K562 (cell line): ENCODE results near the gene HDAC6. TPM values are rescaled to one million over a fixed set of nuclear protein-coding genes. Genes with fewer than 3 reads are reported as not detected.
A peak's percentile ranks its signal among the peaks of the same experiment; 100 is the strongest.

Source experiments
- ARID1B ChIP-seq: fragments of 450-650 bp; IDR thresholded peaks from 2 replicates; pipeline ENCODE4 v1.6.1; 2016; ENCODE audit warnings: antibody characterized with exemption, mild to moderate bottlenecking, inconsistent platforms
- ATF3 ChIP-seq, 2 experiments: fragments of 450-650 bp in 1 of 2; sonication (generic) in 1 of 2; formaldehyde crosslinking in 1 of 2; IDR thresholded peaks in 1 of 2; conservative IDR thresholded peaks in 1 of 2; 2 replicates each; pipeline versions ENCODE4 v1.6.1 to v1.8.1; 2016 to 2023; ENCODE audit warnings: mild to moderate bottlenecking in 2 of 2, moderate library complexity in 2 of 2, inconsistent platforms in 1 of 2, missing genetic modification reagents in 1 of 2
- CBX5 ChIP-seq: IDR thresholded peaks from 2 replicates; pipeline ENCODE4 v1.6.1; 2014; ENCODE audit warnings: low read depth, borderline replicate concordance
- LARP7 ChIP-seq: fragments of 450-650 bp; IDR thresholded peaks from 2 replicates; pipeline ENCODE4 v1.6.1; 2016
- NKRF ChIP-seq: fragments of 450-650 bp; IDR thresholded peaks from 2 replicates; pipeline ENCODE4 v1.6.1; 2016; ENCODE audit warnings: borderline replicate concordance
- PATZ1 ChIP-seq: fragments of 250-450 bp; sonication (Bioruptor Pico); IDR thresholded peaks from 2 replicates; pipeline ENCODE4 v1.5.0; 2020; ENCODE audit warnings: mild to moderate bottlenecking, borderline replicate concordance
- SMAD4 ChIP-seq: fragments of 250-450 bp; sonication (Bioruptor Pico); conservative IDR thresholded peaks from 2 replicates; pipeline ENCODE4 v1.8.0; 2021; ENCODE audit warnings: inconsistent platforms, mild to moderate bottlenecking, moderate library complexity
- SPI1 ChIP-seq: IDR thresholded peaks from 2 replicates; pipeline ENCODE4 v1.6.1; 2011; ENCODE audit warnings: low read depth, low read length, control low read depth, borderline replicate concordance
- ZBTB26 ChIP-seq: fragments of 450-650 bp; formaldehyde crosslinking; IDR thresholded peaks from 2 replicates; pipeline ENCODE4 v1.4.0; 2022; ENCODE audit warnings: missing genetic modification characterization
- ZNF740 ChIP-seq, 3 experiments: fragments of 200-800 bp in 1 of 3; sonication (Bioruptor generic) in 1 of 3; sonication (generic) in 1 of 3; formaldehyde crosslinking in 1 of 3; IDR thresholded peaks; 2 replicates each; pipeline versions ENCODE4 v1.6.1 to v1.8.0; 2016 to 2022; ENCODE audit warnings: mild to moderate bottlenecking in 2 of 3, missing compliant biosample characterization in 2 of 3, missing genetic modification characterization in 2 of 3, missing genetic modification reagents in 1 of 3
- polyA plus RNA-seq, 8 experiments: library from polyadenylated mRNA; depleted of rRNA in 4 of 8; stranded (reverse) in 5 of 8; unstranded in 3 of 8; fragments of >200 nt; fragmentation: Nextera tagmentation in 2 of 8; fragmentation: Illumina TruSeq in 1 of 8; extraction: Ambion mirVana in 2 of 8; extraction: Trizol in 1 of 8; gene quantifications; 2 replicates each; pipeline versions ENCODE4 v1.2.1 to v1.2.3, GENCODE V29; 2011 to 2014; ENCODE audit warnings: inconsistent platforms in 1 of 8, missing spikeins in 1 of 8
- total RNA-seq, 7 experiments: library from RNA; depleted of rRNA in 6 of 7; stranded (reverse); fragments of >200 nt in 6 of 7; fragmentation: Illumina TruSeq in 2 of 7; extraction: Trizol in 2 of 7; gene quantifications; 2 replicates each; pipeline versions ENCODE4 v1.2.1 to v1.2.3, GENCODE V29; 2011 to 2021; ENCODE audit warnings: low replicate concordance in 1 of 7

Gene HDAC6
- total and polyA plus RNA-seq, 9 of the 15 experiments (the other 6 are each of a cell fraction or from before 2014, with no cell fraction given), result 29.9 to 101 (median 71.2) TPM

GRCh38 chrX:48789366-48790220 is 12.3 kb upstream of the HDAC6 start (continued):
- peak; percentile 34; the same call in 1 of the 2 replicates for TF ChIP-seq PATZ1
- no peak for TF ChIP-seq CBX5
- peak; percentile 77 for TF ChIP-seq SMAD4 (CRISPR knock-in tag)
- TF ChIP-seq SPI1, result peak; percentile 89
- 0 out of 2 replicates have a peak, but pooled peaks have one; percentile 29 for TF ChIP-seq ARID1B
- TF ChIP-seq ZBTB26 (CRISPR knock-in tag), result 0 out of 2 replicates have a peak, but pooled peaks have one; percentile 15
- no peak for TF ChIP-seq ATF3 (IDR thresholded peaks at IDR 0.05)
- no peak for TF ChIP-seq ATF3 (CRISPR knock-in tag; conservative IDR thresholded peaks at IDR 0.05)
- TF ChIP-seq LARP7, result peak; percentile 28; the same call in 1 of the 2 replicates
- peak; percentile 61; the same call in 1 of the 2 replicates for TF ChIP-seq ZNF740 (CRISPR knock-in tag; IDR thresholded peaks at IDR 0.05)
- peak in 1 of 2 experiments; percentile 58; a peak in 1 of 4 replicates for TF ChIP-seq ZNF740 (tag; IDR thresholded peaks at IDR 0.05)
- TF ChIP-seq NKRF, result 0 out of 2 replicates have a peak, but pooled peaks have one; percentile 23
- TF ChIP-seq, all 486 proteins: peak for 19
